NB4 (cell line): ENCODE measurements around the gene IL36B.

Experiments
- DNase-seq: peaks from one replicate; pipeline ENCODE4 v3.0.0; 2010; ENCODE audit warnings: low read depth
- H3K4me3 ChIP-seq: one replicate; pipeline ENCODE4 v1.5.1; 2011; ENCODE audit warnings: mild to moderate bottlenecking, low read depth, low read length, moderate library complexity
- CTCF ChIP-seq: IDR thresholded peaks from one replicate; pipeline ENCODE4 v1.5.1; 2012; ENCODE audit warnings: low read depth, low read length
- MAX ChIP-seq: IDR thresholded peaks from 2 replicates; pipeline ENCODE4 v1.6.1; 2011; ENCODE audit warnings: low read depth, low read length
- MYC ChIP-seq: IDR thresholded peaks from 2 replicates; pipeline ENCODE4 v1.6.1; 2011; ENCODE audit warnings: low read depth, low read length
- POLR2A ChIP-seq: IDR thresholded peaks from 2 replicates; pipeline ENCODE4 v1.6.1; 2011; ENCODE audit warnings: mild to moderate bottlenecking; ENCODE audit not compliant: insufficient read length; ENCODE audit errors: extremely low read depth

The IL36B gene

GRCh38 chr2:113070606-113070975 lies 17.9 kb upstream of the IL36B start:
- no peak for TF ChIP-seq POLR2A
- no peak for TF ChIP-seq MAX
- no peak for TF ChIP-seq CTCF
- no peak for TF ChIP-seq MYC
- no peak for DNase-seq

GRCh38 chr2:113069676-113070605 lies 17.3 kb upstream of the IL36B start:
- no peak overlapping the region for H3K4me3 ChIP-seq
- DNase-seq: no peak
- TF ChIP-seq CTCF (no peak), POLR2A (no peak)

More at GRCh38 chr2:113070606-113070975, 17.9 kb upstream of the IL36B start:
- no peak overlapping the region for H3K4me3 ChIP-seq

- DNase-seq: no peak
- H3K4me3 ChIP-seq: no peak overlapping the region
- TF ChIP-seq CTCF (no peak), MYC (no peak), MAX (no peak), POLR2A (no peak)
Measured at GRCh38 chr2:113068706-113069485, 16.2 kb upstream of the IL36B start.

GRCh38 chr2:113068249-113068648 lies 15.6 kb upstream of the IL36B start:
- no peak for TF ChIP-seq POLR2A
- TF ChIP-seq MYC: no peak
- TF ChIP-seq CTCF: no peak
- no peak for TF ChIP-seq MAX
- DNase-seq: no peak

GRCh38 chr2:113067681-113068080 lies 15.0 kb upstream of the IL36B start, which contains the start of gene IL1F10:
Gene IL1F10, plus strand, starts transcription at chr2:113067970. Its CDS starts 4,769 bp downstream, at chr2:113072739.
- TF ChIP-seq MAX: no peak
- TF ChIP-seq POLR2A: no peak
- no peak for TF ChIP-seq CTCF
- TF ChIP-seq MYC: no peak
- no peak within 1 kb of the TSS for H3K4me3 ChIP-seq
- no peak for DNase-seq

More at GRCh38 chr2:113068249-113068648, 15.6 kb upstream of the IL36B start:
- no peak overlapping the region for H3K4me3 ChIP-seq
